HepG2 (cell line): Measurements from ENCODE around the gene ACSS3. TPM values are rescaled to one million over a fixed set of nuclear protein-coding genes. Genes with fewer than 3 reads are reported as not detected.

ENCODE experiments used
- ARNTL ChIP-seq: sonication (generic); formaldehyde crosslinking; IDR thresholded peaks from 2 replicates; pipeline ENCODE4 v1.4.0; 2020; ENCODE audit warnings: mild to moderate bottlenecking, missing genetic modification reagents
- CENPT ChIP-seq: sonication (generic); formaldehyde crosslinking; IDR thresholded peaks from 2 replicates; pipeline ENCODE4 v1.8.0; 2022; ENCODE audit warnings: low read depth, mild to moderate bottlenecking, moderate library complexity, missing genetic modification reagents
- FOXO1 ChIP-seq: sonication (generic); formaldehyde crosslinking; IDR thresholded peaks from 2 replicates; pipeline ENCODE4 v1.4.0; 2020; ENCODE audit warnings: missing genetic modification reagents
- FOXP1 ChIP-seq, 2 experiments: fragments of 450-650 bp in 1 of 2; IDR thresholded peaks; 2 replicates each; pipeline ENCODE4 v1.6.1; 2017 to 2018; ENCODE audit warnings: antibody characterized with exemption in 1 of 2
- NCOA2 ChIP-seq: sonication (generic); formaldehyde crosslinking; IDR thresholded peaks from 2 replicates; pipeline ENCODE4 v1.8.0; 2022; ENCODE audit warnings: inconsistent platforms
- PHF20 ChIP-seq: sonication (generic); formaldehyde crosslinking; IDR thresholded peaks from 2 replicates; pipeline ENCODE4 v1.5.0; 2020; ENCODE audit warnings: mild to moderate bottlenecking, missing genetic modification reagents
- PRPF4 ChIP-seq: fragments of 200-400 bp; formaldehyde crosslinking; IDR thresholded peaks from 2 replicates; pipeline ENCODE4 v1.6.1; 2016; ENCODE audit warnings: low read length, low read depth; ENCODE audit not compliant: poor library complexity, severe bottlenecking
- RXRB ChIP-seq: IDR thresholded peaks from 2 replicates; pipeline ENCODE4 v1.6.1; 2016; ENCODE audit warnings: borderline replicate concordance, missing genetic modification reagents, missing compliant biosample characterization
- YEATS2 ChIP-seq: sonication (generic); formaldehyde crosslinking; IDR thresholded peaks from 2 replicates; pipeline ENCODE4 v1.4.0; 2020; ENCODE audit warnings: missing genetic modification reagents, borderline replicate concordance
- YY1 ChIP-seq: IDR thresholded peaks from 2 replicates; pipeline ENCODE4 v1.6.1; 2011; ENCODE audit warnings: low read length, low read depth, moderate library complexity, mild to moderate bottlenecking; ENCODE audit not compliant: insufficient read depth, insufficient replicate concordance
- ZBTB38 ChIP-seq: sonication (generic); formaldehyde crosslinking; IDR thresholded peaks from 2 replicates; pipeline ENCODE4 v1.5.1; 2020; ENCODE audit warnings: mild to moderate bottlenecking, missing genetic modification reagents
- ZMYM2 ChIP-seq: sonication (generic); formaldehyde crosslinking; IDR thresholded peaks from 2 replicates; pipeline ENCODE4 v1.8.0; 2022; ENCODE audit warnings: mild to moderate bottlenecking, missing genetic modification reagents
- ZNF205 ChIP-seq: IDR thresholded peaks from 2 replicates; pipeline ENCODE4 v1.6.1; 2018; ENCODE audit warnings: missing biosample characterization, missing genetic modification reagents
- ZNF616 ChIP-seq: sonication (generic); formaldehyde crosslinking; IDR thresholded peaks from 2 replicates; pipeline ENCODE4 v1.5.0; 2020; ENCODE audit warnings: low read depth, mild to moderate bottlenecking, missing genetic modification reagents
- polyA plus RNA-seq, 8 experiments: library from polyadenylated mRNA; depleted of rRNA in 3 of 8; stranded (reverse) in 7 of 8; unstranded in 1 of 8; fragments of >200 nt; fragmentation: Illumina TruSeq in 4 of 8; extraction: Trizol in 4 of 8; gene quantifications; 2 replicates each; pipeline versions ENCODE4 v1.2.1 to v1.2.3, GENCODE V29; 2011 to 2016; ENCODE audit warnings: low read depth in 4 of 8, missing spikeins in 1 of 8, mixed read lengths in 1 of 8; ENCODE audit not compliant: insufficient read depth in 1 of 8
- total RNA-seq, 5 experiments: library from RNA; depleted of rRNA; stranded (reverse); fragments of >200 nt; fragmentation: Illumina TruSeq; extraction: Trizol; gene quantifications; 2 replicates each; pipeline ENCODE4 v1.2.3, GENCODE V29; 2016; ENCODE audit warnings: low read depth in 1 of 5
- TF ChIP-seq, protein P1 (sequence below): IDR thresholded peaks from 2 replicates; pipeline ENCODE4 v1.6.1; 2016; ENCODE audit warnings: mild to moderate bottlenecking
- TF ChIP-seq, protein P2 (sequence below): IDR thresholded peaks from 2 replicates; pipeline ENCODE4 v1.6.1; 2012; ENCODE audit warnings: low read depth, low read length, improper control_type of control experiment
- TF ChIP-seq, protein P3 (sequence below): IDR thresholded peaks from 2 replicates; pipeline ENCODE4 v1.6.1; 2016
- TF ChIP-seq, protein P4 (sequence below): sonication (generic); formaldehyde crosslinking; IDR thresholded peaks from 2 replicates; pipeline ENCODE4 v1.5.1; 2020; ENCODE audit warnings: mild to moderate bottlenecking, missing genetic modification reagents, borderline replicate concordance
- TF ChIP-seq, protein P5 (sequence below): IDR thresholded peaks from 2 replicates; pipeline ENCODE4 v1.6.1; 2016; ENCODE audit warnings: low read depth

The ACSS3 gene
- total and polyA plus RNA-seq, 2 of the 13 experiments (the other 11 are each of a cell fraction or from before 2014, with no cell fraction given), result 79.5 to 86.3 TPM

DNA sequence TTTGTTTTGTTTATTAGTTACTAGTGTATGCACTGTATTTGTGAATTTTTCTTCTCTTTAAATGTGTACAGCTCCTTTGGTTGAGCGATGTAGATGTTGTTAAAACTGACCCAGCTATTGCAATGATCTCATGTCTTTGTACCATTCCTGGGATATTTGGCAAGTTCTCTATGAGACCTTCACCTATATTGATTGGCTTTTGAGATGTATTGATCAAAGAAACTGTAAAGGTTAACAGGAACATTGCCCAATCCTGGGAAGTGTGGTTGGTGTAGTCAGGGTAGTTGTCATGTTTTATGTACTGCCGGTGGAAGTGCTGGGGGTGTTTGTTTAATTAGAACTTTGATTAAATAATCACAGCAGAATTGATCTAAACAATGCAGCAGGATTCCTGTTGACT is 43.1 kb downstream of the ACSS3 start (continued):
- TF ChIP-seq, protein P1, sequence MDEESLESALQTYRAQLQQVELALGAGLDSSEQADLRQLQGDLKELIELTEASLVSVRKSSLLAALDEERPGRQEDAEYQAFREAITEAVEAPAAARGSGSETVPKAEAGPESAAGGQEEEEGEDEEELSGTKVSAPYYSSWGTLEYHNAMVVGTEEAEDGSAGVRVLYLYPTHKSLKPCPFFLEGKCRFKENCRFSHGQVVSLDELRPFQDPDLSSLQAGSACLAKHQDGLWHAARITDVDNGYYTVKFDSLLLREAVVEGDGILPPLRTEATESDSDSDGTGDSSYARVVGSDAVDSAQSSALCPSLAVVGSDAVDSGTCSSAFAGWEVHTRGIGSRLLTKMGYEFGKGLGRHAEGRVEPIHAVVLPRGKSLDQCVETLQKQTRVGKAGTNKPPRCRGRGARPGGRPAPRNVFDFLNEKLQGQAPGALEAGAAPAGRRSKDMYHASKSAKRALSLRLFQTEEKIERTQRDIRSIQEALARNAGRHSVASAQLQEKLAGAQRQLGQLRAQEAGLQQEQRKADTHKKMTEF (CRISPR knock-in tag), result peak; percentile 63; the same call in 1 of the 2 replicates
- TF ChIP-seq FOXO1 (CRISPR knock-in tag) (peak; percentile 57; the same call in 1 of the 2 replicates), FOXP1 (IDR thresholded peaks at IDR 0.05) (no peak), FOXP1 (CRISPR knock-in tag; IDR thresholded peaks at IDR 0.05) (peak; percentile 88), RXRB (peak; percentile 80), ZBTB38 (CRISPR knock-in tag) (no peak), PRPF4 (no peak), ZMYM2 (CRISPR knock-in tag) (0 out of 2 replicates have a peak, but pooled peaks have one; percentile 33), YY1 (no peak), ZNF205 (CRISPR knock-in tag) (0 out of 2 replicates have a peak, but pooled peaks have one; percentile 30), NCOA2 (CRISPR knock-in tag) (peak; percentile 90), PHF20 (no peak), ARNTL (CRISPR knock-in tag) (no peak), YEATS2 (CRISPR knock-in tag) (no peak), ZNF616 (CRISPR knock-in tag) (no peak), CENPT (CRISPR knock-in tag) (no peak)
- TF ChIP-seq, protein P2, sequence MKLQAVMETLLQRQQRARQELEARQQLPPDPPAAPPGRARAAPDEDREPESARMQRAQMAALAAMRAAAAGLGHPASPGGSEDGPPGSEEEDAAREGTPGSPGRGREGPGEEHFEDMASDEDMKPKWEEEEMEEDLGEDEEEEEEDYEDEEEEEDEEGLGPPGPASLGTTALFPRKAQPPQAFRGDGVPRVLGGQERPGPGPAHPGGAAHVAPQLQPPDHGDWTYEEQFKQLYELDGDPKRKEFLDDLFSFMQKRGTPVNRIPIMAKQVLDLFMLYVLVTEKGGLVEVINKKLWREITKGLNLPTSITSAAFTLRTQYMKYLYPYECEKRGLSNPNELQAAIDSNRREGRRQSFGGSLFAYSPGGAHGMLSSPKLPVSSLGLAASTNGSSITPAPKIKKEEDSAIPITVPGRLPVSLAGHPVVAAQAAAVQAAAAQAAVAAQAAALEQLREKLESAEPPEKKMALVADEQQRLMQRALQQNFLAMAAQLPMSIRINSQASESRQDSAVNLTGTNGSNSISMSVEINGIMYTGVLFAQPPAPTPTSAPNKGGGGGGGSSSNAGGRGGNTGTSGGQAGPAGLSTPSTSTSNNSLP, result peak; percentile 57
- TF ChIP-seq, protein P3, sequence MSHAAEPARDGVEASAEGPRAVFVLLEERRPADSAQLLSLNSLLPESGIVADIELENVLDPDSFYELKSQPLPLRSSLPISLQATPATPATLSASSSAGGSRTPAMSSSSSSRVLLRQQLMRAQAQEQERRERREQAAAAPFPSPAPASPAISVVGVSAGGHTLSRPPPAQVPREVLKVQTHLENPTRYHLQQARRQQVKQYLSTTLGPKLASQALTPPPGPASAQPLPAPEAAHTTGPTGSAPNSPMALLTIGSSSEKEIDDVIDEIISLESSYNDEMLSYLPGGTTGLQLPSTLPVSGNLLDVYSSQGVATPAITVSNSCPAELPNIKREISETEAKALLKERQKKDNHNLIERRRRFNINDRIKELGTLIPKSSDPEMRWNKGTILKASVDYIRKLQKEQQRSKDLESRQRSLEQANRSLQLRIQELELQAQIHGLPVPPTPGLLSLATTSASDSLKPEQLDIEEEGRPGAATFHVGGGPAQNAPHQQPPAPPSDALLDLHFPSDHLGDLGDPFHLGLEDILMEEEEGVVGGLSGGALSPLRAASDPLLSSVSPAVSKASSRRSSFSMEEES (CRISPR knock-in tag), result no peak
- TF ChIP-seq, protein P4, sequence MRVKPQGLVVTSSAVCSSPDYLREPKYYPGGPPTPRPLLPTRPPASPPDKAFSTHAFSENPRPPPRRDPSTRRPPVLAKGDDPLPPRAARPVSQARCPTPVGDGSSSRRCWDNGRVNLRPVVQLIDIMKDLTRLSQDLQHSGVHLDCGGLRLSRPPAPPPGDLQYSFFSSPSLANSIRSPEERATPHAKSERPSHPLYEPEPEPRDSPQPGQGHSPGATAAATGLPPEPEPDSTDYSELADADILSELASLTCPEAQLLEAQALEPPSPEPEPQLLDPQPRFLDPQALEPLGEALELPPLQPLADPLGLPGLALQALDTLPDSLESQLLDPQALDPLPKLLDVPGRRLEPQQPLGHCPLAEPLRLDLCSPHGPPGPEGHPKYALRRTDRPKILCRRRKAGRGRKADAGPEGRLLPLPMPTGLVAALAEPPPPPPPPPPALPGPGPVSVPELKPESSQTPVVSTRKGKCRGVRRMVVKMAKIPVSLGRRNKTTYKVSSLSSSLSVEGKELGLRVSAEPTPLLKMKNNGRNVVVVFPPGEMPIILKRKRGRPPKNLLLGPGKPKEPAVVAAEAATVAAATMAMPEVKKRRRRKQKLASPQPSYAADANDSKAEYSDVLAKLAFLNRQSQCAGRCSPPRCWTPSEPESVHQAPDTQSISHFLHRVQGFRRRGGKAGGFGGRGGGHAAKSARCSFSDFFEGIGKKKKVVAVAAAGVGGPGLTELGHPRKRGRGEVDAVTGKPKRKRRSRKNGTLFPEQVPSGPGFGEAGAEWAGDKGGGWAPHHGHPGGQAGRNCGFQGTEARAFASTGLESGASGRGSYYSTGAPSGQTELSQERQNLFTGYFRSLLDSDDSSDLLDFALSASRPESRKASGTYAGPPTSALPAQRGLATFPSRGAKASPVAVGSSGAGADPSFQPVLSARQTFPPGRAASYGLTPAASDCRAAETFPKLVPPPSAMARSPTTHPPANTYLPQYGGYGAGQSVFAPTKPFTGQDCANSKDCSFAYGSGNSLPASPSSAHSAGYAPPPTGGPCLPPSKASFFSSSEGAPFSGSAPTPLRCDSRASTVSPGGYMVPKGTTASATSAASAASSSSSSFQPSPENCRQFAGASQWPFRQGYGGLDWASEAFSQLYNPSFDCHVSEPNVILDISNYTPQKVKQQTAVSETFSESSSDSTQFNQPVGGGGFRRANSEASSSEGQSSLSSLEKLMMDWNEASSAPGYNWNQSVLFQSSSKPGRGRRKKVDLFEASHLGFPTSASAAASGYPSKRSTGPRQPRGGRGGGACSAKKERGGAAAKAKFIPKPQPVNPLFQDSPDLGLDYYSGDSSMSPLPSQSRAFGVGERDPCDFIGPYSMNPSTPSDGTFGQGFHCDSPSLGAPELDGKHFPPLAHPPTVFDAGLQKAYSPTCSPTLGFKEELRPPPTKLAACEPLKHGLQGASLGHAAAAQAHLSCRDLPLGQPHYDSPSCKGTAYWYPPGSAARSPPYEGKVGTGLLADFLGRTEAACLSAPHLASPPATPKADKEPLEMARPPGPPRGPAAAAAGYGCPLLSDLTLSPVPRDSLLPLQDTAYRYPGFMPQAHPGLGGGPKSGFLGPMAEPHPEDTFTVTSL (CRISPR knock-in tag), result peak; percentile 90
- TF ChIP-seq, protein P5, sequence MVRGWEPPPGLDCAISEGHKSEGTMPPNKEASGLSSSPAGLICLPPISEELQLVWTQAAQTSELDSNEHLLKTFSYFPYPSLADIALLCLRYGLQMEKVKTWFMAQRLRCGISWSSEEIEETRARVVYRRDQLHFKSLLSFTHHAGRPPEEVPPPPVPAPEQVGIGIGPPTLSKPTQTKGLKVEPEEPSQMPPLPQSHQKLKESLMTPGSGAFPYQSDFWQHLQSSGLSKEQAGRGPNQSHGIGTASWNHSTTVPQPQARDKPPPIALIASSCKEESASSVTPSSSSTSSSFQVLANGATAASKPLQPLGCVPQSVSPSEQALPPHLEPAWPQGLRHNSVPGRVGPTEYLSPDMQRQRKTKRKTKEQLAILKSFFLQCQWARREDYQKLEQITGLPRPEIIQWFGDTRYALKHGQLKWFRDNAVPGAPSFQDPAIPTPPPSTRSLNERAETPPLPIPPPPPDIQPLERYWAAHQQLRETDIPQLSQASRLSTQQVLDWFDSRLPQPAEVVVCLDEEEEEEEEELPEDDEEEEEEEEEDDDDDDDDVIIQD (CRISPR knock-in tag), result peak; percentile 88; the same call in 1 of the 2 replicates
